HCT116 (cell line): ENCODE results near the gene BOC.

Source experiments
- EZH2phosphoT487 ChIP-seq: fragments of 200-600 bp; IDR thresholded peaks from 2 replicates; pipeline ENCODE4 v1.6.1; 2018; ENCODE audit warnings: antibody characterized with exemption, borderline replicate concordance
- FOSL1 ChIP-seq: IDR thresholded peaks from 2 replicates; pipeline ENCODE4 v1.6.1; 2012; ENCODE audit warnings: low read depth
- RAD21 ChIP-seq: IDR thresholded peaks from 2 replicates; pipeline ENCODE4 v1.6.1; 2012; ENCODE audit warnings: low read depth, mild to moderate bottlenecking
- TF ChIP-seq, protein P1 (sequence below), 3 experiments: fragments of 200-600 bp in 1 of 3; sonication (generic) in 1 of 3; IDR thresholded peaks in 2 of 3; conservative IDR thresholded peaks in 1 of 3; 2 replicates each; pipeline ENCODE4 v1.5.1; 2012 to 2017; ENCODE audit warnings: low read depth in 2 of 3, low read length in 2 of 3, antibody characterized with exemption in 1 of 3, borderline replicate concordance in 1 of 3, control low read depth in 1 of 3, mild to moderate bottlenecking in 1 of 3, mixed read lengths in 1 of 3, mixed run types in 1 of 3, moderate library complexity in 1 of 3; ENCODE audit not compliant: insufficient read depth in 1 of 3

DNA sequence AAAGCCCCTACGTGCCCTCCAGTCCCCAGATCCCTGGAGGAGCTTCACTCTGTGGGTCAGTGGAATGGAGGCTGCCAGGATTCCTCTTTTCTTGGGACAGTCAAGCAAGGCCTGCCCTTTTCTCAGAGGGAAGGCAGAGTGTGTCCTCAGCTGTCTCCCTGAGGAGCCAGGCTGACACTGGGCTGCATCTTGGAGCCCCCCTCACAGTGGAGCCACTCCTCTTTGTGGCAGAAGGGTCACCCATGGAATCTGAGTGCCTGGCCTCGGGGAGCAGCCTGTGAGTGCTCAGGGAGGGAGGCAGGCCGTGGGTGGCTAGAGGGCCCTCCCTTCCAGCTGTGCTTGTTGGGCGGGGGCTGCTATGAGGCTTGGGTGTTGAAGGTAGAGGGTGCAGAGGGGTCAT lies 41.2 kb downstream of the BOC start:
- no peak for TF ChIP-seq EZH2phosphoT487
- TF ChIP-seq, protein P1, sequence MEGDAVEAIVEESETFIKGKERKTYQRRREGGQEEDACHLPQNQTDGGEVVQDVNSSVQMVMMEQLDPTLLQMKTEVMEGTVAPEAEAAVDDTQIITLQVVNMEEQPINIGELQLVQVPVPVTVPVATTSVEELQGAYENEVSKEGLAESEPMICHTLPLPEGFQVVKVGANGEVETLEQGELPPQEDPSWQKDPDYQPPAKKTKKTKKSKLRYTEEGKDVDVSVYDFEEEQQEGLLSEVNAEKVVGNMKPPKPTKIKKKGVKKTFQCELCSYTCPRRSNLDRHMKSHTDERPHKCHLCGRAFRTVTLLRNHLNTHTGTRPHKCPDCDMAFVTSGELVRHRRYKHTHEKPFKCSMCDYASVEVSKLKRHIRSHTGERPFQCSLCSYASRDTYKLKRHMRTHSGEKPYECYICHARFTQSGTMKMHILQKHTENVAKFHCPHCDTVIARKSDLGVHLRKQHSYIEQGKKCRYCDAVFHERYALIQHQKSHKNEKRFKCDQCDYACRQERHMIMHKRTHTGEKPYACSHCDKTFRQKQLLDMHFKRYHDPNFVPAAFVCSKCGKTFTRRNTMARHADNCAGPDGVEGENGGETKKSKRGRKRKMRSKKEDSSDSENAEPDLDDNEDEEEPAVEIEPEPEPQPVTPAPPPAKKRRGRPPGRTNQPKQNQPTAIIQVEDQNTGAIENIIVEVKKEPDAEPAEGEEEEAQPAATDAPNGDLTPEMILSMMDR (IDR thresholded peaks at IDR 0.05 in 2 of 3, conservative IDR thresholded peaks at IDR 0.05 in 1 of 3; ENCODE audit: borderline replicate concordance in 1 of 3, insufficient read depth in 1 of 3, low read depth in 2 of 3, low read length in 2 of 3) = no peak
- TF ChIP-seq FOSL1 = no peak
- TF ChIP-seq RAD21 = no peak
